MM.1S (cell line): Measurements from ENCODE around the gene EXOC7.

ENCODE experiments used
- DNase-seq: peaks from one replicate; pipeline ENCODE4 v3.0.0-alpha.2; 2015
- H2AFZ ChIP-seq: fragments of 300-600 bp; sonication (generic); 2 replicates; pipeline ENCODE4 v1.6.0; 2016; ENCODE audit warnings: antibody characterized with exemption, low read length
- H3F3A ChIP-seq: fragments of 300-600 bp; sonication (generic); 2 replicates; pipeline ENCODE4 v1.6.1; 2016; ENCODE audit warnings: mild to moderate bottlenecking, antibody characterized with exemption, low read length, moderate library complexity, mixed read lengths; ENCODE audit not compliant: insufficient read depth
- H3K27ac ChIP-seq: fragments of 300-600 bp; sonication (generic); 2 replicates; pipeline ENCODE4 v1.5.1; 2016; ENCODE audit warnings: mild to moderate bottlenecking, low read length
- H3K27me3 ChIP-seq: fragments of 300-600 bp; sonication (generic); replicated peaks from 2 replicates; pipeline ENCODE4 v1.6.0; 2016; ENCODE audit warnings: low read length; ENCODE audit not compliant: insufficient read depth
- H3K36me3 ChIP-seq: fragments of 300-600 bp; sonication (generic); replicated peaks from 2 replicates; pipeline ENCODE4 v1.6.1; 2016; ENCODE audit warnings: mild to moderate bottlenecking, low read length, mixed read lengths; ENCODE audit not compliant: insufficient read depth
- H3K4me1 ChIP-seq: fragments of 300-600 bp; sonication (generic); 2 replicates; pipeline ENCODE4 v1.6.1; 2016; ENCODE audit warnings: low read length, mixed read lengths
- H3K4me2 ChIP-seq: fragments of 300-600 bp; sonication (generic); 2 replicates; pipeline ENCODE4 v1.6.0; 2016; ENCODE audit warnings: low read depth, low read length
- H3K4me3 ChIP-seq: fragments of 300-600 bp; sonication (generic); 2 replicates; pipeline ENCODE4 v1.5.1; 2016; ENCODE audit warnings: low read length, mixed read lengths
- H3K79me2 ChIP-seq: fragments of 300-600 bp; sonication (generic); 2 replicates; pipeline ENCODE4 v1.6.1; 2016; ENCODE audit warnings: mixed run types, low read length, mixed read lengths
- H3K9ac ChIP-seq: fragments of 300-600 bp; sonication (generic); 2 replicates; pipeline ENCODE4 v1.6.1; 2016; ENCODE audit warnings: low read length, mixed read lengths
- H3K9me2 ChIP-seq: fragments of 300-600 bp; sonication (generic); replicated peaks from 2 replicates; pipeline ENCODE4 v1.6.1; 2016; ENCODE audit warnings: mild to moderate bottlenecking, low read length, mixed read lengths; ENCODE audit not compliant: insufficient read depth
- H3K9me3 ChIP-seq: fragments of 300-600 bp; sonication (generic); replicated peaks from 2 replicates; pipeline ENCODE4 v1.6.1; 2016; ENCODE audit warnings: mild to moderate bottlenecking, low read length, mixed read lengths; ENCODE audit not compliant: insufficient read depth
- H4K20me1 ChIP-seq: fragments of 300-600 bp; sonication (generic); 2 replicates; pipeline ENCODE4 v1.6.1; 2016; ENCODE audit warnings: mild to moderate bottlenecking, low read length, moderate library complexity, mixed read lengths; ENCODE audit not compliant: insufficient read depth
- CTCF ChIP-seq: fragments of 300-600 bp; sonication (generic); IDR thresholded peaks from 2 replicates; pipeline ENCODE4 v1.5.1; 2016; ENCODE audit warnings: antibody characterized with exemption, low read length, mixed read lengths
- EZH2 ChIP-seq: fragments of 300-600 bp; sonication (generic); optimal IDR thresholded peaks from 2 replicates; pipeline ENCODE3; 2017; ENCODE audit warnings: low read depth, mild to moderate bottlenecking, antibody characterized with exemption, low read length, mixed read lengths
- EZH2phosphoT487 ChIP-seq: fragments of 300-600 bp; sonication (generic); IDR thresholded peaks from 2 replicates; pipeline ENCODE4 v1.6.1; 2018; ENCODE audit warnings: antibody characterized with exemption, low read length

EXOC7 gene

GRCh38 chr17:76051561-76051960 is 52.0 kb downstream of the EXOC7 start:
- no peak overlapping the region for H2AFZ ChIP-seq
- no peak overlapping the region for H3K4me2 ChIP-seq
- peaks cover 9% of the 10 kb centered on the region; the same call in 1 of the 2 replicates for H3F3A ChIP-seq
- H4K20me1 ChIP-seq, result no peaks in the 10 kb centered on the region
- peaks cover 52% of the 10 kb centered on the region for H3K79me2 ChIP-seq
- H3K9me3 ChIP-seq, result no peaks in the 10 kb centered on the region
- no peaks in the 10 kb centered on the region for H3K9me2 ChIP-seq
- peaks cover 8% of the 10 kb centered on the region for H3K36me3 ChIP-seq
- H3K27ac ChIP-seq, result no peak overlapping the region
- no peak overlapping the region for H3K9ac ChIP-seq
- DNase-seq, result no peak
- H3K4me1 ChIP-seq, result peaks cover 17% of the 10 kb centered on the region
- H3K4me3 ChIP-seq, result no peak overlapping the region
- no peaks in the 10 kb centered on the region for H3K27me3 ChIP-seq
- TF ChIP-seq EZH2phosphoT487 (no peak), CTCF (no peak), EZH2 (no peak)

GRCh38 chr17:76050538-76051467 is 52.8 kb downstream of the EXOC7 start:
- H3K9ac ChIP-seq, result no peak overlapping the region
- H3K4me3 ChIP-seq, result no peak overlapping the region
- H3K36me3 ChIP-seq, result peaks cover 9% of the 10 kb centered on the region
- DNase-seq, result no peak
- no peaks in the 10 kb centered on the region for H3K9me3 ChIP-seq
- peaks cover 17% of the 10 kb centered on the region for H3K4me1 ChIP-seq
- no peaks in the 10 kb centered on the region for H3K27me3 ChIP-seq
- peaks cover 44% of the 10 kb centered on the region for H3K79me2 ChIP-seq
- H3K27ac ChIP-seq, result no peak overlapping the region
- TF ChIP-seq CTCF, result no peak
- no peak for TF ChIP-seq EZH2
- TF ChIP-seq EZH2phosphoT487, result no peak
- no peak overlapping the region for H2AFZ ChIP-seq
- no peaks in the 10 kb centered on the region for H4K20me1 ChIP-seq
- peaks cover 9% of the 10 kb centered on the region; the same call in 1 of the 2 replicates for H3F3A ChIP-seq
- H3K9me2 ChIP-seq, result no peaks in the 10 kb centered on the region
- H3K4me2 ChIP-seq, result no peak overlapping the region

- H3K9ac ChIP-seq, result no peak overlapping the region
These were observed 53.6 kb downstream of the EXOC7 start for GRCh38 chr17:76049836-76050537.

More at GRCh38 chr17:76049836-76050537, 53.6 kb downstream of the EXOC7 start:
- Histone ChIP-seq H3K27ac (no peak overlapping the region), H3K36me3 (peaks cover 10% of the 10 kb centered on the region), H3K9me2 (no peaks in the 10 kb centered on the region), H3K27me3 (no peaks in the 10 kb centered on the region), H3K4me3 (no peak overlapping the region), H3K79me2 (peaks cover 44% of the 10 kb centered on the region), H3K4me1 (peaks cover 17% of the 10 kb centered on the region), H2AFZ (no peak overlapping the region), H4K20me1 (no peaks in the 10 kb centered on the region), H3K9me3 (no peaks in the 10 kb centered on the region), H3K4me2 (no peak overlapping the region), H3F3A (peaks cover 9% of the 10 kb centered on the region; the same call in 1 of the 2 replicates)
- no peak for DNase-seq
- TF ChIP-seq EZH2phosphoT487 (no peak), CTCF (no peak), EZH2 (no peak)
